ENCODE results near the gene ATXN1. TPM values are rescaled to one million over a fixed set of nuclear protein-coding genes. Genes with fewer than 3 reads are reported as not detected.

Gene ATXN1
- total RNA-seq, 1 donor from 2014 or later, result 18.4 TPM

DNA sequence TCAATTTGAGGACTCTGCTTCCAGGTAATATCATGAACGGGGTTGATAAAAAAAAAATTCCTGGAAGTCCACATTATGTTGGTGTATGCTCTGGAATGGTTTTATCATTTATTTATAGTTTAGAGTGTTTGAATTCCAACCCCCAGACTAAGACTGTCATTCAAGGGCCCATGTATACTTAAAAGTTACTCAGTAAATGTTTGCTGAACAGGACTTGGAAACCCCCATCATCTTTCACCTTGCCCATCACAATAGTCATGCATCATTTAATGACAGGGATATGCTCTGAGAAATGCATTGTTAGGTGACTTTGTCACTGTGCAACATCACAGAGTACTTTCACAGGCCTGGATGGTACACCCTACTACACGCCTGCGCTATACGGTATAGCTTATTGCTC, 104.8 kb downstream of the ATXN1 start:
- TF ChIP-seq, protein P1, sequence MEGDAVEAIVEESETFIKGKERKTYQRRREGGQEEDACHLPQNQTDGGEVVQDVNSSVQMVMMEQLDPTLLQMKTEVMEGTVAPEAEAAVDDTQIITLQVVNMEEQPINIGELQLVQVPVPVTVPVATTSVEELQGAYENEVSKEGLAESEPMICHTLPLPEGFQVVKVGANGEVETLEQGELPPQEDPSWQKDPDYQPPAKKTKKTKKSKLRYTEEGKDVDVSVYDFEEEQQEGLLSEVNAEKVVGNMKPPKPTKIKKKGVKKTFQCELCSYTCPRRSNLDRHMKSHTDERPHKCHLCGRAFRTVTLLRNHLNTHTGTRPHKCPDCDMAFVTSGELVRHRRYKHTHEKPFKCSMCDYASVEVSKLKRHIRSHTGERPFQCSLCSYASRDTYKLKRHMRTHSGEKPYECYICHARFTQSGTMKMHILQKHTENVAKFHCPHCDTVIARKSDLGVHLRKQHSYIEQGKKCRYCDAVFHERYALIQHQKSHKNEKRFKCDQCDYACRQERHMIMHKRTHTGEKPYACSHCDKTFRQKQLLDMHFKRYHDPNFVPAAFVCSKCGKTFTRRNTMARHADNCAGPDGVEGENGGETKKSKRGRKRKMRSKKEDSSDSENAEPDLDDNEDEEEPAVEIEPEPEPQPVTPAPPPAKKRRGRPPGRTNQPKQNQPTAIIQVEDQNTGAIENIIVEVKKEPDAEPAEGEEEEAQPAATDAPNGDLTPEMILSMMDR (IDR thresholded peaks at IDR 0.05; ENCODE audit: insufficient read depth, low read length, severe bottlenecking), result no peak
- no peak for FAIRE-seq
- Histone ChIP-seq H3K27me3 (ENCODE audit: control insufficient read depth, insufficient read depth, low read length) (no peaks in the 10 kb centered on the region), H3K4me3 (ENCODE audit: low read depth, low read length) (no peak overlapping the region), H3K36me3 (ENCODE audit: control insufficient read depth, insufficient read depth, low read length) (peaks cover 1% of the 10 kb centered on the region)
- DNase-seq (ENCODE audit: low read depth), result no peak

DNA sequence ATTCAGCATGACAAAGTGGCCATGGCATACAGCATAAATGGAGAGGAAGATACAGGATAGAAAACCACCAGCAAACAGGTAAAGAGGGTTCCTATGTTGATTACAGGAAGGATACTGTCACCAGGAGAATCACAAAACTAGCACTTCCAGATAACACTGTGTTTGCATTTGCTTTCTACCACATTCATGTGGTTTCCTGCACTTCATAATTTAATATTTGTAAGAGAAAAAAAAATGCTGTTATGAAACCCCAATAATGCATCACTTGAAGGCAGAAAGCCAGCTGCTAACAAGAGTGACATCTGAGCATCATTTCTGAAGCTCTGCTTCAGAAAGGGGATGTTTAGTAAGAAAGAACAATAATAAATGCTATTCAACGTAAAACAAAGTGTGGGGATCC, 106.6 kb downstream of the ATXN1 start:
- DNase-seq (ENCODE audit: low read depth) (no peak), FAIRE-seq (no peak)
- peaks cover 1% of the 10 kb centered on the region for H3K36me3 ChIP-seq (ENCODE audit: control insufficient read depth, insufficient read depth, low read length)
- H3K4me3 ChIP-seq (ENCODE audit: low read depth, low read length), result no peak overlapping the region
- H3K27me3 ChIP-seq (ENCODE audit: control insufficient read depth, insufficient read depth, low read length), result no peaks in the 10 kb centered on the region
- TF ChIP-seq, protein P1 (IDR thresholded peaks at IDR 0.05; ENCODE audit: insufficient read depth, low read length, severe bottlenecking), result no peak

DNA sequence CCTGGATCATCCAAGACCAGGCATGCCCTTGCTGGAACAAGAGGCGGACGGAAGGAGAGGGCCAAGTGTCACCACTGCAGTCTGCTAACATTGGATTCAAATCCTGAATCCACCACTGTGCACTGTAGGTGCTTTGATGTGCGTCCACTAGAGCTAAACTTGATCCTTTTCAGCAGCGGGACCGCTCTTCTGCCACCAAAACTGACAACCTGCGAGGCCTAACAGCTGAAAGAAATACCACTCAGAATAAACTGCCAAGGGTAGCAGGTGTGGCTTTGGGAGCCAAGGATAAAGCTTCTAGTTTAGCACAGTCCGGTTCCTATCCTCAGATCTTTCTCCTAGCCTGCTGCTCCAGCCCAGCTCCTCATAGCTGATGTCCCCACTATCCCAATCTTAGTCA, 108.0 kb downstream of the ATXN1 start:
- TF ChIP-seq, protein P1 (IDR thresholded peaks at IDR 0.05; ENCODE audit: insufficient read depth, low read length, severe bottlenecking), result no peak
- Histone ChIP-seq H3K36me3 (ENCODE audit: control insufficient read depth, insufficient read depth, low read length) (peaks cover 1% of the 10 kb centered on the region), H3K27me3 (ENCODE audit: control insufficient read depth, insufficient read depth, low read length) (no peaks in the 10 kb centered on the region), H3K4me3 (ENCODE audit: low read depth, low read length) (no peak overlapping the region)
- DNase-seq (ENCODE audit: low read depth) (no peak), FAIRE-seq (no peak)

DNA sequence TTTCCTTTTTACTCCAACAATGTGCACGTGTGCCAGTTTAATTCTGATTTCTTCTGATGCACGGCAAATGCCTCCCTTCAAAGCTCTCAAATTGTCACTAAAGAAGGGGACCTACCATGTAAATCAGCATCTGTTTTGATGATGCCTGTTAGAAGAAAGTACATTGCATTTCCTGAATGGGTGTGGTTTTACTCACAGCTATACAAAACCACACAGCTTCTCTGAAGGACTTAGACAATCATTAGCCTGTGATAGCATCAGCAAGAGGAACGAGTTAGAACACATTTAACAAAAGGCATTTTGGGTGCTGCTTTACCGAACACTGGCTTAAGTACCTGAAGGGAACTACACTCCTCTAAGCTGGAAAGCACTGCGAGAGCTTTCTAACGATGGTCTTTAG, 109.4 kb downstream of the ATXN1 start:
- FAIRE-seq (no peak), DNase-seq (ENCODE audit: low read depth) (peak; percentile 80)
- Histone ChIP-seq H3K36me3 (ENCODE audit: control insufficient read depth, insufficient read depth, low read length) (peaks cover 2% of the 10 kb centered on the region), H3K27me3 (ENCODE audit: control insufficient read depth, insufficient read depth, low read length) (no peaks in the 10 kb centered on the region), H3K4me3 (ENCODE audit: low read depth, low read length) (no peak overlapping the region)
- TF ChIP-seq, protein P1 (IDR thresholded peaks at IDR 0.05; ENCODE audit: insufficient read depth, low read length, severe bottlenecking), result no peak

DNA sequence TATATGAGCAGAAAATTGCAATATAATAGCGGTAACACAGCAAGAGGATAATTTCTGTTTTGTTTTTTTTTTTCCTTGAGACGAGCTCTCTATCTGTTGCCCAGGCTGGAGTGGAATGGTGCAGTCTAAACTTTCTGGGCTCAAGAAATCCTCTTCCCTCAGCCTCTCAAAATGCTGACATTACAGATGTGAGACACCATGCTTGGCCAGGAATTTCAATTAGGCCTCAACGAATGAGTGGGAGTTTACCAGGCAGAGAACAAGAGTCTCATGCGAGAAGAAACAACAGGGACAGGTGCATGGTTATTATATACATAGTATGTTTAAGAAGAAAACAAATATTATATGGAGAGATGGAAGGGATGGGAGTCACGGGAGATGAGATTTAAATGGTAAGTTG, 111.4 kb downstream of the ATXN1 start:
- FAIRE-seq (no peak), DNase-seq (ENCODE audit: low read depth) (no peak)
- H3K4me3 ChIP-seq (ENCODE audit: low read depth, low read length), result no peak overlapping the region
- peaks cover 4% of the 10 kb centered on the region for H3K36me3 ChIP-seq (ENCODE audit: control insufficient read depth, insufficient read depth, low read length)
- H3K27me3 ChIP-seq (ENCODE audit: control insufficient read depth, insufficient read depth, low read length), result no peaks in the 10 kb centered on the region
- TF ChIP-seq, protein P1 (IDR thresholded peaks at IDR 0.05; ENCODE audit: insufficient read depth, low read length, severe bottlenecking), result no peak

DNA sequence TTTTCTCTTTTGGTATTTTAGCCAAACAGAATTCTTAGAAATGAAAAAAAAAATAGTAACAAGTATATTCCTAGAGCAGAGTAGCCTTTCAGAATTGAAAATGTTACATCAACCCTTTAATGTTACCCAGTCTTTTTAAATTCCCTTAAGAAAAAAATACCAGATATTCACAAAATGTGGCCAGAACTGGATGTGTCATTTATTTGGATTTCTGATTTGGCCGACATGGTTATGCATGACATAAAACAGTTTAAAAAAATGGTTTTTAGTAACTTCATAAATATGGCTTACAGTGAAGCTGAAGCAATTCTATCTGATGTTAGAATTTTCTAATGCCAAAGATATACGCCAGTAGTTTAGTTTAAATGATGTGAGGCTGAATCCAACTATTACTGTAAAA, 112.0 kb downstream of the ATXN1 start:
- H3K27me3 ChIP-seq (ENCODE audit: control insufficient read depth, insufficient read depth, low read length), result no peaks in the 10 kb centered on the region
- H3K4me3 ChIP-seq (ENCODE audit: low read depth, low read length), result no peak overlapping the region
- TF ChIP-seq, protein P1 (IDR thresholded peaks at IDR 0.05; ENCODE audit: insufficient read depth, low read length, severe bottlenecking), result no peak
- peaks cover 5% of the 10 kb centered on the region for H3K36me3 ChIP-seq (ENCODE audit: control insufficient read depth, insufficient read depth, low read length)
- DNase-seq (ENCODE audit: low read depth) (no peak), FAIRE-seq (no peak)
